NCI-H446 treated with DMSO at 0.1 percent for 48 hours (cell line): Measurements from ENCODE around the gene OR2AE1.
A peak's percentile ranks its signal among the peaks of the same experiment; 100 is the strongest.
"Not testable (repeated sequence)": the region's sequence is repeated elsewhere in the genome, so short reads cannot be mapped to it uniquely, and the experiment has no call there.

Experiments used
- DNase-seq: peaks from one replicate; lab custom pipeline; 2025; lab: John Stamatoyannopoulos, UW

The OR2AE1 gene

GRCh38 chr7:99876933-99877332 is at the start of gene OR2AE1:
Gene OR2AE1 (minus strand): TSS chr7:99877033. CDS start chr7:99877033, 0 bp downstream.
- DNase-seq: no peak

GRCh38 chr7:99926321-99926720 is 49.5 kb upstream of the OR2AE1 start:
- DNase-seq: no peak

- DNase-seq: no peak
Measured at GRCh38 chr7:99923200-99923599, 46.4 kb upstream of the OR2AE1 start.

- no peak for DNase-seq
Measured at GRCh38 chr7:99920149-99920548, 43.3 kb upstream of the OR2AE1 start.

GRCh38 chr7:99919814-99920112 is 42.9 kb upstream of the OR2AE1 start:
- no peak for DNase-seq

- peak; percentile 59 for DNase-seq
Measured at GRCh38 chr7:99918959-99919813, 42.4 kb upstream of the OR2AE1 start, which contains the start of gene TRIM4. Gene TRIM4 (minus strand): TSS chr7:99919530. CDS start chr7:99919401, 129 bp downstream.

GRCh38 chr7:99910976-99911375 is 34.1 kb upstream of the OR2AE1 start:
- no peak for DNase-seq

- no peak for DNase-seq
Measured at GRCh38 chr7:99901581-99901980, 24.7 kb upstream of the OR2AE1 start.

- DNase-seq: no peak
Measured at GRCh38 chr7:99899830-99900519, 23.1 kb upstream of the OR2AE1 start.

- DNase-seq: no peak
Measured at GRCh38 chr7:99898836-99899235, 22.0 kb upstream of the OR2AE1 start.

- no peak for DNase-seq
Measured at GRCh38 chr7:99898023-99898357, 21.2 kb upstream of the OR2AE1 start.

GRCh38 chr7:99897322-99898022 is 20.6 kb upstream of the OR2AE1 start:
- DNase-seq: no peak

- DNase-seq: no peak
Measured at GRCh38 chr7:99894738-99895137, 17.9 kb upstream of the OR2AE1 start.

GRCh38 chr7:99893280-99893679 is 16.4 kb upstream of the OR2AE1 start:
- DNase-seq: no peak

- DNase-seq: not testable (repeated sequence)
Measured at GRCh38 chr7:99890348-99890747, 13.5 kb upstream of the OR2AE1 start.

GRCh38 chr7:99888366-99888765 is 11.5 kb upstream of the OR2AE1 start:
- DNase-seq: not testable (repeated sequence)

- no peak for DNase-seq
Measured at GRCh38 chr7:99881370-99881769, 4.5 kb upstream of the OR2AE1 start.

- no peak for DNase-seq
Measured at GRCh38 chr7:99876491-99876890, 342 bp downstream of the OR2AE1 start.

- no peak for DNase-seq
Measured at GRCh38 chr7:99868246-99868645, 8.6 kb downstream of the OR2AE1 start.

- DNase-seq: not testable (repeated sequence)
Measured at GRCh38 chr7:99867477-99867876, 9.4 kb downstream of the OR2AE1 start.

- DNase-seq: no peak
Measured at GRCh38 chr7:99863847-99864440, 12.9 kb downstream of the OR2AE1 start.
